Measurements from ENCODE around the gene DLG2.
"Not testable (repeated sequence)": the region's sequence is repeated elsewhere in the genome, so short reads cannot be mapped to it uniquely, and the experiment has no call there.

The DLG2 gene

DNA sequence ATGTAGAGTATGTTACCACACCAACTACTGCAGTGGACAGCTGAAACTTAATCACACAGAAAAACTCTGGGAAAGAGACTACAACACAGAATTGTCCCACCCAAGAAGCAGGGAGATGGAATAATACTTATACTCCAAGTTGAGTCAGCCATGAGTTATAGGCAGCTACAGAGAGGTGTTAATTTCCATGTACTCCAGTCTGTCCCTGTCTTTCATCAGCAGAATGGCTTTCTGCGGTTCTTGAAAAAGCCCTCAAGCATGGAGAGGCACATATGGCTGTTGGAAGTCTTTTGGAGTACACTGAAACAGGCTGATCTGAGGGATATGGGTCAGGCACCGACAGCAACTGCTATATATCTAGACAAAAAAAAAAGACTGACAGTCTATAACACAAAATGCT lies 219.5 kb downstream of the DLG2 start:
- H3K27me3 ChIP-seq (ENCODE audit: low read depth, low read length): no peaks in the 10 kb centered on the region
- H3K4me3 ChIP-seq (ENCODE audit: low read length): no peak overlapping the region
- H3K79me2 ChIP-seq (ENCODE audit: low read length): no peaks in the 10 kb centered on the region
- no peaks in the 10 kb centered on the region for H3K36me3 ChIP-seq (replicated peaks; ENCODE audit: low read depth, low read length)
- H3K4me2 ChIP-seq (ENCODE audit: low read length): no peak overlapping the region
- H3K27ac ChIP-seq (ENCODE audit: low read length): no peak overlapping the region
- no peaks in the 10 kb centered on the region for H3K9me3 ChIP-seq (ENCODE audit: insufficient read depth, low read length)
- H3K4me1 ChIP-seq (ENCODE audit: low read length): no peaks in the 10 kb centered on the region
- H2AFZ ChIP-seq (ENCODE audit: low read depth, low read length): no peak overlapping the region
- TF ChIP-seq, protein P1, sequence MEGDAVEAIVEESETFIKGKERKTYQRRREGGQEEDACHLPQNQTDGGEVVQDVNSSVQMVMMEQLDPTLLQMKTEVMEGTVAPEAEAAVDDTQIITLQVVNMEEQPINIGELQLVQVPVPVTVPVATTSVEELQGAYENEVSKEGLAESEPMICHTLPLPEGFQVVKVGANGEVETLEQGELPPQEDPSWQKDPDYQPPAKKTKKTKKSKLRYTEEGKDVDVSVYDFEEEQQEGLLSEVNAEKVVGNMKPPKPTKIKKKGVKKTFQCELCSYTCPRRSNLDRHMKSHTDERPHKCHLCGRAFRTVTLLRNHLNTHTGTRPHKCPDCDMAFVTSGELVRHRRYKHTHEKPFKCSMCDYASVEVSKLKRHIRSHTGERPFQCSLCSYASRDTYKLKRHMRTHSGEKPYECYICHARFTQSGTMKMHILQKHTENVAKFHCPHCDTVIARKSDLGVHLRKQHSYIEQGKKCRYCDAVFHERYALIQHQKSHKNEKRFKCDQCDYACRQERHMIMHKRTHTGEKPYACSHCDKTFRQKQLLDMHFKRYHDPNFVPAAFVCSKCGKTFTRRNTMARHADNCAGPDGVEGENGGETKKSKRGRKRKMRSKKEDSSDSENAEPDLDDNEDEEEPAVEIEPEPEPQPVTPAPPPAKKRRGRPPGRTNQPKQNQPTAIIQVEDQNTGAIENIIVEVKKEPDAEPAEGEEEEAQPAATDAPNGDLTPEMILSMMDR (IDR thresholded peaks at IDR 0.05; ENCODE audit: low read depth, low read length): no peak
- TF ChIP-seq EZH2phosphoT487 (IDR thresholded peaks at IDR 0.05; ENCODE audit: low read depth): no peak
- no peaks in the 10 kb centered on the region for H4K20me1 ChIP-seq (ENCODE audit: insufficient read depth, low read length)
- no peak overlapping the region for H3K9ac ChIP-seq (ENCODE audit: low read length)

DNA sequence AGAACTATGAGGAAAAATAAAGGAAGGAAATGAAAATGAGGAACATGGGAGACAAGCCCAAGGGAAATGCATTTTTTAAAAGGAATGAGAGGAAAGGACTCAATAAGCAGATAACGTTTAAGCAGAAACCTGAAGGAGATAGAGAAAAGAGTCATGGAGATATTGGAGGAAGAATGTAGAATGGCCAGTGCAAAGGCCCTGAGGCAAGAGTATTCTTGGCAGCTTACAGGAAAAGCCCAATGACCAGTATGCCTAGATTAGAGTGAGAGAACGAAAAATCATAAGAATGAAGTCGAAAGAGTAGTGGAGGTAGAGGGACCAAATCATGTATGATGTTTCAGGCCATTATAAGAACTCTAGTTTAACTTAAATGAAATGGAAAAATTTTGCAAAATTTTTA lies 220.3 kb downstream of the DLG2 start:
- Histone ChIP-seq H3K36me3 (replicated peaks; ENCODE audit: low read depth, low read length) (no peaks in the 10 kb centered on the region), H3K4me2 (ENCODE audit: low read length) (no peak overlapping the region), H3K79me2 (ENCODE audit: low read length) (no peaks in the 10 kb centered on the region), H3K9me3 (ENCODE audit: insufficient read depth, low read length) (no peaks in the 10 kb centered on the region), H3K9ac (ENCODE audit: low read length) (no peak overlapping the region), H3K4me3 (ENCODE audit: low read length) (no peak overlapping the region), H3K27ac (ENCODE audit: low read length) (no peak overlapping the region), H3K27me3 (ENCODE audit: low read depth, low read length) (no peaks in the 10 kb centered on the region), H4K20me1 (ENCODE audit: insufficient read depth, low read length) (no peaks in the 10 kb centered on the region), H2AFZ (ENCODE audit: low read depth, low read length) (no peak overlapping the region), H3K4me1 (ENCODE audit: low read length) (no peaks in the 10 kb centered on the region)
- no peak for TF ChIP-seq EZH2phosphoT487 (IDR thresholded peaks at IDR 0.05; ENCODE audit: low read depth)
- TF ChIP-seq, protein P1 (IDR thresholded peaks at IDR 0.05; ENCODE audit: low read depth, low read length): no peak

GRCh38 chr11:85406316-85406715 lies 220.8 kb downstream of the DLG2 start:
- no peak overlapping the region for H3K27ac ChIP-seq (ENCODE audit: low read length)
- no peaks in the 10 kb centered on the region for H3K9me3 ChIP-seq (ENCODE audit: insufficient read depth, low read length)
- H2AFZ ChIP-seq (ENCODE audit: low read depth, low read length): no peak overlapping the region
- no peak overlapping the region for H3K4me2 ChIP-seq (ENCODE audit: low read length)
- no peak overlapping the region for H3K4me3 ChIP-seq (ENCODE audit: low read length)
- H4K20me1 ChIP-seq (ENCODE audit: insufficient read depth, low read length): no peaks in the 10 kb centered on the region
- no peaks in the 10 kb centered on the region for H3K27me3 ChIP-seq (ENCODE audit: low read depth, low read length)
- no peaks in the 10 kb centered on the region for H3K4me1 ChIP-seq (ENCODE audit: low read length)
- H3K36me3 ChIP-seq (replicated peaks; ENCODE audit: low read depth, low read length): no peaks in the 10 kb centered on the region
- TF ChIP-seq, protein P1 (IDR thresholded peaks at IDR 0.05; ENCODE audit: low read depth, low read length): no peak
- no peak for TF ChIP-seq EZH2phosphoT487 (IDR thresholded peaks at IDR 0.05; ENCODE audit: low read depth)
- no peak overlapping the region for H3K9ac ChIP-seq (ENCODE audit: low read length)
- no peaks in the 10 kb centered on the region for H3K79me2 ChIP-seq (ENCODE audit: low read length)

DNA sequence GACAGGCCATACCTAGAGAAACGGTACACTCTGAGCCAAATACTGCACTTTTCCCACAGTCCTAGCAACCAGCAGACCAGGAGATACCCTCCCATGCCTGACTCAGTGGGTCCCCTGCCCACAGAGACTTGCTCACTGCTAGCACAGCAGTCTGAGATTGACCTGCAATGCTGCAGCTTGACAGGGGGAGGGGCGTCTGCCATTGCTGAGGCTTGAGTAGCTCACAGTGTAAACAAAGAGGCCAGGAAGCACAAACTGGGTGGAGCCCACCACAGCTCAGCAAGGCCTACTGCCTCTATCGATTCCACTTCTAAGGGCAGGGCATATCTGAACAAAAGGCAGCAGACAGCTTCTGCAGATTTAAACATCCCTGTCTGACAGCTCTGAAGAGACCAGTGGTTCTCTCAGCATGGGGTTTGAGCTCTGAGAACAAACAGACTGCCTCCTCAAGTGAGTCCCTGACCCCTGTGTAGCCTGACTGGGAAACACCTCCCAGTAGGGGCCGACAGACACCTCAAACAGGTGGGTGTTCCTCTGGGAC lies 231.6 kb downstream of the DLG2 start:
- not testable (repeated sequence) for H3K9ac ChIP-seq (ENCODE audit: low read length); H3K36me3 ChIP-seq (replicated peaks; ENCODE audit: low read depth, low read length); H3K4me2 ChIP-seq (ENCODE audit: low read length); H3K79me2 ChIP-seq (ENCODE audit: low read length); H4K20me1 ChIP-seq (ENCODE audit: insufficient read depth, low read length); H2AFZ ChIP-seq (ENCODE audit: low read depth, low read length); H3K9me3 ChIP-seq (ENCODE audit: insufficient read depth, low read length); H3K27me3 ChIP-seq (ENCODE audit: low read depth, low read length); H3K4me3 ChIP-seq (ENCODE audit: low read length); H3K27ac ChIP-seq (ENCODE audit: low read length); H3K4me1 ChIP-seq (ENCODE audit: low read length)

DNA sequence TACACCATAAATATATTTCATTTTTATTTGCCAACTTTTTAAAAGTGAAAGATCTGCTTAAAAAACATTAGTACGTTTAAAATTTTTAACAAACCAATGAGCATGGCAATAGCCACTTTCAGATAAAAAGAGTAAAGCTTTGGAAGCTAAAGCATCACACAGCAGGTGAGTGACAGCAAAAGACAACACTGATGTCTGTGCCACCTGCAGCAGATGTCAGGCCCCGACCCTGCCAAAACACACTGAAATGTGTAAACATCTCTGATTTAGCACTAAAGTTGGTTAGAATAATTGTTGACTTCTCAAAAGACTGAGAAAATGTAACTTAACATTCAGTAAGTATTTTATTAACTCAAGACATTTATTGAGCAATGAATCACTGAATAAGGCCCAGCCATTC lies 232.9 kb downstream of the DLG2 start:
- Histone ChIP-seq H4K20me1 (ENCODE audit: insufficient read depth, low read length) (no peaks in the 10 kb centered on the region), H3K4me2 (ENCODE audit: low read length) (no peak overlapping the region), H3K27ac (ENCODE audit: low read length) (no peak overlapping the region), H3K9ac (ENCODE audit: low read length) (no peak overlapping the region), H3K27me3 (ENCODE audit: low read depth, low read length) (no peaks in the 10 kb centered on the region), H2AFZ (ENCODE audit: low read depth, low read length) (no peak overlapping the region), H3K4me3 (ENCODE audit: low read length) (no peak overlapping the region), H3K4me1 (ENCODE audit: low read length) (no peaks in the 10 kb centered on the region), H3K36me3 (replicated peaks; ENCODE audit: low read depth, low read length) (no peaks in the 10 kb centered on the region), H3K9me3 (ENCODE audit: insufficient read depth, low read length) (no peaks in the 10 kb centered on the region), H3K79me2 (ENCODE audit: low read length) (no peaks in the 10 kb centered on the region)
- TF ChIP-seq EZH2phosphoT487 (IDR thresholded peaks at IDR 0.05; ENCODE audit: low read depth): no peak
- TF ChIP-seq, protein P1 (IDR thresholded peaks at IDR 0.05; ENCODE audit: low read depth, low read length): no peak
